ENCODE results near the gene SORBS1. TPM values are rescaled to one million over a fixed set of nuclear protein-coding genes. Genes with fewer than 3 reads are reported as not detected.

The SORBS1 gene
- total and polyA plus RNA-seq, 2 of the 13 experiments (the other 11 are each of a cell fraction or from before 2014, with no cell fraction given) = 16.8 to 39.8 TPM

GRCh38 chr10:95552679-95553342, 8.4 kb downstream of the SORBS1 start (continued):
- 0 out of 2 replicates have a peak, but pooled peaks have one; percentile 57 for TF ChIP-seq AHDC1 (CRISPR knock-in tag; IDR thresholded peaks at IDR 0.05; ENCODE audit: borderline replicate concordance)
- TF ChIP-seq ELF3 (CRISPR knock-in tag; IDR thresholded peaks at IDR 0.05) = 0 out of 2 replicates have a peak, but pooled peaks have one; percentile 33
- no peak for TF ChIP-seq PAF1 (CRISPR knock-in tag; IDR thresholded peaks at IDR 0.05)
- TF ChIP-seq ZFP1 (CRISPR knock-in tag; IDR thresholded peaks at IDR 0.05) = no peak
- TF ChIP-seq REST (IDR thresholded peaks at IDR 0.05; ENCODE audit: borderline replicate concordance in 1 of 2, low read depth in 1 of 2, low read length in 2 of 2) = peak in 1 of 2 experiments; percentile 14; a peak in 1 of 4 replicates
- no peak for TF ChIP-seq ZBTB38 (CRISPR knock-in tag; IDR thresholded peaks at IDR 0.05)
- TF ChIP-seq SOX6 (IDR thresholded peaks at IDR 0.05) = no peak
- peak; percentile 69 for TF ChIP-seq SOX6 (CRISPR knock-in tag; IDR thresholded peaks at IDR 0.05)
- TF ChIP-seq FOXA1 (IDR thresholded peaks at IDR 0.05) = no peak
- 0 out of 2 replicates have a peak, but pooled peaks have one; percentile 36 for TF ChIP-seq FOXA1 (CRISPR knock-in tag; IDR thresholded peaks at IDR 0.05)
- peak; percentile 81 for TF ChIP-seq FOSL1 (CRISPR knock-in tag; IDR thresholded peaks at IDR 0.05; ENCODE audit: borderline replicate concordance)
- TF ChIP-seq ZIK1 (CRISPR knock-in tag; IDR thresholded peaks at IDR 0.05; ENCODE audit: borderline replicate concordance, low read depth) = no peak
- TF ChIP-seq HOXA7 (CRISPR knock-in tag; IDR thresholded peaks at IDR 0.05) = no peak
- no peak for TF ChIP-seq CTCF (CRISPR knock-in tag; IDR thresholded peaks at IDR 0.05)
- TF ChIP-seq NR2C2 (CRISPR knock-in tag; IDR thresholded peaks at IDR 0.05; ENCODE audit: borderline replicate concordance) = no peak
- TF ChIP-seq SRSF1 (optimal IDR thresholded peaks at IDR 0.05; ENCODE audit: low read depth, low read length) = no peak
- TF ChIP-seq GABPA (IDR thresholded peaks at IDR 0.05; ENCODE audit: low read depth, low read length) = no peak
- no peak for TF ChIP-seq GABPA (CRISPR knock-in tag; IDR thresholded peaks at IDR 0.05; ENCODE audit: low read depth)
- no peak for TF ChIP-seq RFXAP (CRISPR knock-in tag; IDR thresholded peaks at IDR 0.05; ENCODE audit: borderline replicate concordance)
- TF ChIP-seq RARA (CRISPR knock-in tag; IDR thresholded peaks at IDR 0.05) = peak; percentile 69
- TF ChIP-seq RXRB (CRISPR knock-in tag; IDR thresholded peaks at IDR 0.05; ENCODE audit: borderline replicate concordance) = peak; percentile 33; the same call in 1 of the 2 replicates
